Choroid plexus epithelial cell (primary cell): ENCODE results near the gene HLA-DMB.

Source experiments
- DNase-seq: peaks from one replicate; pipeline ENCODE4 v3.0.0-alpha.2; 2010; ENCODE audit warnings: low read depth
- H3K4me3 ChIP-seq: 2 replicates; pipeline ENCODE4 v1.5.1; 2011; ENCODE audit warnings: low read depth, mild to moderate bottlenecking, control low read depth, low read length, moderate library complexity
- CTCF ChIP-seq: conservative IDR thresholded peaks from 2 replicates; pipeline ENCODE4 v1.5.1; 2011; ENCODE audit warnings: low read depth, mild to moderate bottlenecking, control low read depth, inconsistent platforms, low read length, moderate library complexity

HLA-DMB gene

DNA sequence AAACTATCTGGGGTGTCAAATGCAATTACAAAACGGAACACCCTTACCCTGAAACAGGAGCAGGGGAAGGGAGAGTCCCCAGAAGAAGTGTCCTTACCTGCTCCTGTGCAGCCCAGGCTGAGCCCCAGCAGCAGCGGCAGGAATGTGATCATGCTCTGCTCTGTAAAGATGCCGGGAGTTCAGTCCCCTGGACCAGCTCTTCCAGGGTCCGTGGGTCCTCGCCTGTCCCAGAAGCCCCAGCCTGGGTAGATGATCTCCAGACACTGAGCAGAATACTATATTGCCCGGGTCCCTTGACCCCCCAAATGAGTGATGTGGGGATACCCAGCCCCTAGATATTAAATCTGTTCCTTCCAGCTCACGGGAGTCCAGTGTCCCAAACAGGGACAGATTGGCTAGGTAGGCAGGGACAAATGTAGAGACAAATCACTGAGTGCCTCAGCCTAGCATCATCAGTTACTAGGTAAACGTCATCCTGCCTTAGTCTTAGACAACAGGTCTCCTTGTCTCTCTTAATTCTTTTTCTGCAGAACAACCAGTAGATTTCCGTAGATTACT lies at the start of gene HLA-DMB:
TSS of gene HLA-DMB (minus strand) at position 373 of the 558 bp plus-strand sequence. CDS start at position 152, 221 bp downstream.
- H3K4me3 ChIP-seq, result no peak within 1 kb of the TSS
- TF ChIP-seq CTCF, result no peak
- peak; percentile 84 for DNase-seq

- TF ChIP-seq CTCF, result no peak
- DNase-seq, result no peak
- H3K4me3 ChIP-seq, result no peak overlapping the region
These were observed 48.5 kb upstream of the HLA-DMB start for GRCh38 chr6:32989368-32989767.

DNA sequence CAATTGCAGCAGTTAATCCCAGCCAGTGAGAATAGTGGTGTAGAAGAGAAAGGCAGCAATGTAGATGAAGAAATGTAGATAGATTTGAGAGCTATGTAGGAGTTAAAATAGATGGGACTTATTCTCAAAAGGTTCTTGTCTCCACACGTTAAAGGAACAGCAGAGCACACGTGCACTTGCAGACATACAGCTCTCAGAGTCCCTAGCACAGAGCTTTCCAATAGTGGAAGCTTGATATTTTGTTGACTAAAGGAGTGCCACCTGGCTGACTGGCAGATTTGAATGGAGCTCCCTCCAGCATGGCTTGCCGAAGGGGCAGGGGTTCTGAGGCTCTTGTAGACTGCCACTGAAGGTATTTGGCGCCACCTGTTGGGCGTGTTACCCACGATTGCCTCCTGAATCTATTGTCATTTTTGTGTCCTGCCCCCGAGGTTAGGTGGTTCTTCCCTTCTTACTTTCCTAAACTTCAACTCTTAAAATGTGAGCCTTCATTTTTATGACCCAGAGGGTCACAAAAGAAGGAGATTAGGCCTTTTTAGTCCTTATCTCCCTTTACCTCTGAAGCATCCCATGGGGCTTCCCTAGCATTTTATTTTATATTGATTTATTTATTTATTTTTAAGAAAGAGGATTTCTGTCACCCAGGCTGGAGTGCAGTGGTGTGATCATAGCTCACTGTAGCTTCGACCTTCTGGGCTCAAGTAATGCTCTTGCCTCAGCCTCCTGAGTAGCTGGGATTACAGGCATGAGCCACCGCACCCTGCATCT lies 44.0 kb upstream of the HLA-DMB start:
- H3K4me3 ChIP-seq, result no peak overlapping the region
- TF ChIP-seq CTCF, result peak; percentile 93
- peak; percentile 88 for DNase-seq

DNA sequence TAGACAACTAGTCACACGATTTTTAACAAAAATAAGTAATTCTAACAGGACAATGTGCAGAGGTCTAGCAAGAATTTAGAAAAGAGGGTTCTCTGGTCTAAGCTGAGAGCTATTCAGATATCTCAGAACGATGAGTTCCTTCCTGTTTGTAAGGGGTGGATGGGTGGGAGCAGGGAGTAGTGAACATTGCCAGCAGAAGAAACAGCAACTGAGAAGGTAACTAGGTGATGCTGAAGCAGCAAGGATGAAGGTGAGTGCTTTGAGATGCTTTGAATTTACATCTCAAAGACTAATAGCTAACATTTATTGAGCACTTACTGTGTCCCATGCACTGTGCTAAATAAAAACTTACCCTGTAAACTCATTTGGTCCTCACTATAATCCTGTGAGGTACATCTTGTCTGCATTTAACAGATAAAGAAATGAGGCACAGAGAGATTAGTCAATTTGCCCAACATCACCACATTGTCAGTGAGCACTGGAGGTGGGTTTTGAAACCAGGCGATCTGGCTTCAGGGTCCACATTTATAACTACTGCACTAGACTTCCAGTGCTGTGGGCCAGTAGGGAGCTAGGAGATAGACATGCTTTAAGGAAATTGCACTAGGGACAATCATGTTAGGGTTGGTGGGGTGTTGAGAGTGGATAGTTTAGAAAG lies 43.3 kb upstream of the HLA-DMB start:
- no peak for DNase-seq
- no peak for TF ChIP-seq CTCF
- no peak overlapping the region for H3K4me3 ChIP-seq

DNA sequence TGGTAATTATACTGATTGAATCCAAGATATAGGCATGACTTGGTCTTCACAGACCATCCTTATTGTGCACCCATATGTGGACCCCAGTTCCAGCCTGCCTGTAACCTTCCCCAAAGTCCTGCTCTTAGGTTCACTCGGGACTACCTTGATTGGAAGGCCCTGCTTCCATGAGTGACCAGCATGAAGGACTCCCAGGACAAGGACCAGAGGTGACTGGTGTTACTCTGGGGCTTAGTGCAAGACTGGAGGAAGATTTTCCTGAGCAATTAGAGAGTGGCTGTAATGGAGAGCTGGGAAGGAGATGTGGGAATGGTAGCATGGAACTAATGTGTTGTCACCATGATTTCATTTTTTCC lies 42.6 kb upstream of the HLA-DMB start:
- no peak for DNase-seq
- no peak for TF ChIP-seq CTCF
- no peak overlapping the region for H3K4me3 ChIP-seq

GRCh38 chr6:32982702-32983492 lies 42.1 kb upstream of the HLA-DMB start:
- no peak for TF ChIP-seq CTCF
- H3K4me3 ChIP-seq, result no peak overlapping the region
- DNase-seq, result no peak
